Airway epithelial cell (primary cell): ENCODE results near the gene PCDHB14. TPM values are rescaled to one million over a fixed set of nuclear protein-coding genes. Genes with fewer than 3 reads are reported as not detected.

ENCODE experiments used
- total RNA-seq: library from RNA; depleted of rRNA; stranded (reverse); fragments of >200 nt; gene quantifications from 2 replicates; pipeline ENCODE4 v1.2.3, GENCODE V29; 2015

PCDHB14 gene
- 0.21 and 0.65 TPM in 2 replicates for total RNA-seq

DNA sequence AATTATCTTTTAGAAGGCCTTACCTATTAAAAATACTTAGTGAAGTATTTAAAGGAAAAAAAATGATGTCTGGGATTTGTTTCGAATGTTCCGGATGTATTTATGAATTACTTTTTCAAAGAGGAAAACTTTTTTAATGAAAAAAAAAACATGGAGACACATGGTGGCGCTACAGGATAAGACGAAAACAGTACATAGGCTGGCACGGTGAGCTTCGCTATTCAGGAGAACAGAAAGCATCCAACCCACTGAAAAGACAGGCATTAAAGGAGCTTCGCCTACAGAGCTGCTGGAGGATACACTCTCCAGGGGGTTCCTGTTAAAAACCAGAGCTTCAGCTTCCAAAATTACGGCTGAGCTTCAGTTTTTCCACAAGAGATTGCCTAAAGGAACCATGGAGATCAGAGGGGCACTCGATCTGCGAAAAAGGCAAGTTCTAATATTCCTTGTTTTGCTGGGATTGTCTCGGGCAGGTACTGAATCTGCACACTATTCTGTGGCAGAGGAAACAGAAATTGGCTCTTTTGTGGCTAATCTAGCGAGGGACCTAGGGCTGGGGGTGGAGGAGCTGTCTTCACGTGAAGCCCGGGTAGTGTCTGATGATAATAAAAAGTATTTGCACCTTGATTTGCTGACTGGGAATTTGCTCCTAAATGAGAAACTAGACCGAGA, at the start of gene PCDHB14:
Gene PCDHB14, plus strand, starts transcription at position 232 of the 672 bp plus-strand sequence. Its CDS starts 163 bp downstream, at position 395.

GRCh38 chr5:141177577-141178191, 45.5 kb upstream of the PCDHB14 start, which contains the start of gene PCDHB8:
Gene PCDHB8 (plus strand): TSS chr5:141177790. CDS start chr5:141178035, 245 bp downstream.

DNA sequence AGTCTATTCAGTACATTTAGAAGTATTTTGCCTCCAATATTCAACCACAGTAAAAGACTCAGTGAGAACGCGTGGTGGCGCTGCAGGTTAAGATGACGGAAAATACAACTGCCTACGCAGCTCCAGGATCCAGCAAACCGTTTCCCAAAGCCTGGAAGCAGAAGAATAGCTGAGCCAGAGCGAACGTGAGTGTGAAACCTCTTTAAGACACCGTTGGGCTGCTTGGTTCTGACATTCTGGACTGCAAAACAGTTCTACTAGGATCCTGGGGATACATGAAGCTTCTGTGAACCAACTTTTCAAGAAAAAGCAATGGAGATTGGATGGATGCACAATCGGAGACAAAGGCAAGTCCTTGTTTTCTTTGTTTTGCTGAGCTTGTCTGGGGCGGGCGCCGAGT, 40.9 kb upstream of the PCDHB14 start, which contains the start of gene PCDHB16:
Gene PCDHB16, plus strand, starts transcription at position 140 of the 400 bp plus-strand sequence. Its CDS starts 173 bp downstream, at position 313.

GRCh38 chr5:141186897-141187512, 36.1 kb upstream of the PCDHB14 start, which contains the start of gene PCDHB9:
Gene PCDHB9 (plus strand): TSS chr5:141187161. CDS start chr5:141187319, 158 bp downstream.

GRCh38 chr5:141192110-141192725, 30.9 kb upstream of the PCDHB14 start, which contains the start of gene PCDHB10:
Gene PCDHB10 (plus strand): TSS chr5:141192353. CDS start chr5:141192553, 200 bp downstream.

DNA sequence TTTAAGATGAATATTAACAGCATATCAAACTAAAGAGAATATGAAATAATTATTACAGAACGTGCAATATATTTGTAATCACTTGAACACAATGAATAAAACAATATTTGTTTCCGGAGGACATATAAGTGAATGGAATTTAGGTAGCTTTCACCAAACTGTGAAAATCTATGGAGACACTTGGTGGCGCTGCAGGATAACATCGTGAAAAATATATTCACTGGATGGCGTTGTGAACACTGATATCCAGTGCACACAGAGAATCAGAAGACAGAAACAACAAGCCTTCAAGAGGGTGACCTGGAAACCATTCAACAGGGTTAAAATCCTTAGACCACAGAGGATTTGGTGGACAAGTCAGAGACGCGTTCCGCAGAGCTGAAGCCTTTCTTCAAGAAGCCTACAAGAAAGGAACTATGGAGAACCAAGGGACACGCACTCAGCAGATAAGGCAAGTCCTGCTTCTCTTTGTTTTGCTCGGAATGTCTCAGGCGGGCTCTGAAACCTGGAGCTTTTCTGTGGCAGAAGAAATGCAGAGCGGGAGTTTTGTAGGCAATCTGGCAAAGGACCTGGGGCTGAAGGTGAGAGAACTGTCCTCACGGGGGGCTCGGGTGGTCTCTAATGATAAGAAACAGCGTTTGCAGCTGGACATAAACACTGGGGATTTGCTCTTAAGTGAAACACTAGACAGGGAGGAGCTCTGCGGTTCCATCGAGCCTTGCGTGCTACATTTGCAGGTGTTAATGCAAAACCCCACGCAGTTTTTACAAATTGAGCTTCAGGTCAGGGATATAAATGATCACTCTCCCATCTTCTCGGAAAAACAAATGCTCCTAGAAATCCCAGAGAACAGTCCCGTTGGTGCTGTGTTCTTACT, 23.5 kb upstream of the PCDHB14 start, which contains the start of gene PCDHB11:
Gene PCDHB11, plus strand, starts transcription at position 269 of the 877 bp plus-strand sequence. Its CDS starts 148 bp downstream, at position 417.

DNA sequence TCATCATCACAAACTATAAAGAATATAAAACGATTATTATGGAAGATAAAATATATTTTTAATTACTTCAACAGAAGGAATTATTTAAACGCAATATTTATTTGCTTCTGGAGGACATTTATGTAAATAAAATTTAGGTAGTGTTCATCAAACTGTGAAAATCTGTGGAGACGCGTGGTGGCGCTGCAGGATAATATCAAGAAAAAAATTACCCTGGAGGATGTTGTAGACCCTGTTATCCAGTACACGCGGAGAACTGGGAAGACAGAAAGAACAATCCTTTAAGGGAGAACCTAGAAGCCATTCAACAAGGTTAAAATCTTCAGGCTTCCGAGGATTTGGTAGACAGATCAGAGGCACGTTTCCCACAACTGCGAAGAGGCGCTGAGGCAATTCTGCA, 14.7 kb upstream of the PCDHB14 start, which contains the start of gene PCDHB12:
Gene PCDHB12, plus strand, starts transcription at position 242 of the 400 bp plus-strand sequence. CDS start 189 bp downstream, outside the sequence.

DNA sequence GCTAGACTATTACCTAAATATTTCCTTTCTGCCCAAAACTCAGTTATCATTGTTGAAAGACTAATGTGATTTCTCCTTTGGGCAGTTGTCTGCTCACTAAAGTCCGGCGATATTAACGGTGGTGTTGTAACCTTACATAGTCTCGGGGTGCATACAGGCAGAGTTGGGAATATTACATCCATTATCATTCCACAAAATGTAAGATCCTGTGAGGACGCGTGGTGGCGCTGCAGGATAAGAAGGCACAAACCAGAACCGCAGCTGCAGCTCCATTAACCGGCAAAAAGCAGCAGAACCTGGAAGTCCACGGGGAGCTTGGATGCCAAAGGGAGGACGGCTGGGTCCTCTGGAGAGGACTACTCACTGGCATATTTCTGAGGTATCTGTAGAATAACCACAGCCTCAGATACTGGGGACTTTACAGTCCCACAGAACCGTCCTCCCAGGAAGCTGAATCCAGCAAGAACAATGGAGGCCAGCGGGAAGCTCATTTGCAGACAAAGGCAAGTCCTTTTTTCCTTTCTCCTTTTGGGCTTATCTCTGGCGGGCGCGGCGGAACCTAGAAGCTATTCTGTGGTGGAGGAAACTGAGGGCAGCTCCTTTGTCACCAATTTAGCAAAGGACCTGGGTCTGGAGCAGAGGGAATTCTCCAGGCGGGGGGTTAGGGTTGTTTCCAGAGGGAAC, 9.3 kb upstream of the PCDHB14 start, which contains the start of gene PCDHB13:
Gene PCDHB13, plus strand, starts transcription at position 264 of the 684 bp plus-strand sequence. Its CDS starts 205 bp downstream, at position 469.

GRCh38 chr5:141245250-141245717, 22.1 kb downstream of the PCDHB14 start, which contains the start of gene PCDHB15:
Gene PCDHB15 (plus strand): TSS chr5:141245395. CDS start chr5:141245579, 184 bp downstream.

Other genes starting within 250 kb of the PCDHB14 start
- gene PCDHB1, start 172.0 kb upstream of the PCDHB14 start, total RNA-seq, result not detected in 2 replicates
- gene PCDHB2, start 128.7 kb upstream of the PCDHB14 start, total RNA-seq, result 0.14 TPM in 1 of 2 replicates, not detected in the other
- gene PCDHB3, start 122.9 kb upstream of the PCDHB14 start, total RNA-seq, result 0.05 TPM in 1 of 2 replicates, not detected in the other
- not detected in 2 replicates for gene PCDHB4, start 101.5 kb upstream of the PCDHB14 start, total RNA-seq
- gene PCDHB5, start 88.1 kb upstream of the PCDHB14 start, total RNA-seq, result 0.63 TPM in 1 of 2 replicates, not detected in the other
- 0.14 TPM in 1 of 2 replicates, not detected in the other for gene PCDHB6, start 73.3 kb upstream of the PCDHB14 start, total RNA-seq
- gene PCDHB7, start 50.7 kb upstream of the PCDHB14 start, total RNA-seq, result not detected in 2 replicates
- gene PCDHB8, start 45.6 kb upstream of the PCDHB14 start, total RNA-seq, result 0.07 TPM in 1 of 2 replicates, not detected in the other
- gene PCDHB16, start 41.0 kb upstream of the PCDHB14 start, total RNA-seq, result 0.07 and 0.14 TPM in 2 replicates
- gene PCDHB9, start 36.2 kb upstream of the PCDHB14 start, total RNA-seq, result 0.07 TPM in 1 of 2 replicates, not detected in the other
- gene PCDHB10, start 31.0 kb upstream of the PCDHB14 start, total RNA-seq, result 0.05 and 0.21 TPM in 2 replicates
- 0.09 TPM in 1 of 2 replicates, not detected in the other for gene PCDHB11, start 23.7 kb upstream of the PCDHB14 start, total RNA-seq
- gene PCDHB12, start 14.6 kb upstream of the PCDHB14 start, total RNA-seq, result 0.05 and 0.07 TPM in 2 replicates
- gene PCDHB13, start 9.4 kb upstream of the PCDHB14 start, total RNA-seq, result 0.09 and 0.14 TPM in 2 replicates
- 0.07 and 0.28 TPM in 2 replicates for gene PCDHB15, start 22.1 kb downstream of the PCDHB14 start, total RNA-seq
- gene SLC25A2, start 80.7 kb downstream of the PCDHB14 start, total RNA-seq, result not detected in 2 replicates
- 28.8 and 30.0 TPM in 2 replicates for gene TAF7, start 97.4 kb downstream of the PCDHB14 start, total RNA-seq
- gene PCDHGA1, start 107.2 kb downstream of the PCDHB14 start, total RNA-seq, result 0.28 TPM in 1 of 2 replicates, not detected in the other
- 0.42 and 0.79 TPM in 2 replicates for gene PCDHGA2, start 115.4 kb downstream of the PCDHB14 start, total RNA-seq
- gene PCDHGA3, start 120.5 kb downstream of the PCDHB14 start, total RNA-seq, result 0.14 and 0.21 TPM in 2 replicates
- 0.07 TPM in 1 of 2 replicates, not detected in the other for gene PCDHGB1, start 126.8 kb downstream of the PCDHB14 start, total RNA-seq
- 0.23 and 0.63 TPM in 2 replicates for gene PCDHGA4, start 131.7 kb downstream of the PCDHB14 start, total RNA-seq
- gene PCDHGB2, start 136.7 kb downstream of the PCDHB14 start, total RNA-seq, result 0.42 TPM in 1 of 2 replicates, not detected in the other
- 0.05 and 0.07 TPM in 2 replicates for gene PCDHGA5, start 140.8 kb downstream of the PCDHB14 start, total RNA-seq
- 0.35 and 0.46 TPM in 2 replicates for gene PCDHGB3, start 146.9 kb downstream of the PCDHB14 start, total RNA-seq
- gene PCDHGA6, start 150.5 kb downstream of the PCDHB14 start, total RNA-seq, result 0.37 and 0.63 TPM in 2 replicates
- 0.92 and 1.2 TPM in 2 replicates for gene PCDHGA7, start 159.4 kb downstream of the PCDHB14 start, total RNA-seq
- 2.2 and 3.0 TPM in 2 replicates for gene PCDHGB4, start 164.4 kb downstream of the PCDHB14 start, total RNA-seq
- 0.35 and 0.51 TPM in 2 replicates for gene PCDHGA8, start 169.3 kb downstream of the PCDHB14 start, total RNA-seq
- 6.1 and 7.2 TPM in 2 replicates for gene PCDHGB5, start 174.6 kb downstream of the PCDHB14 start, total RNA-seq
- gene PCDHGA9, start 179.4 kb downstream of the PCDHB14 start, total RNA-seq, result 1.2 and 1.8 TPM in 2 replicates
- 1.1 and 1.5 TPM in 2 replicates for gene PCDHGB6, start 184.7 kb downstream of the PCDHB14 start, total RNA-seq
- 4.7 and 6.2 TPM in 2 replicates for gene PCDHGA10, start 189.6 kb downstream of the PCDHB14 start, total RNA-seq
- 3.2 and 4.1 TPM in 2 replicates for gene PCDHGB7, start 194.3 kb downstream of the PCDHB14 start, total RNA-seq
- 3.3 and 5.2 TPM in 2 replicates for gene PCDHGA11, start 197.7 kb downstream of the PCDHB14 start, total RNA-seq
- 4.7 and 5.6 TPM in 2 replicates for gene PCDHGA12, start 207.2 kb downstream of the PCDHB14 start, total RNA-seq